Measurements from ENCODE around the gene TJP1. TPM values are rescaled to one million over a fixed set of nuclear protein-coding genes. Genes with fewer than 3 reads are reported as not detected.

TJP1 gene
- total RNA-seq (2022; extraction: Qiagen RNA extraction) = 57.8 to 93.2 TPM (median 72.8 TPM) in 5 replicates

DNA sequence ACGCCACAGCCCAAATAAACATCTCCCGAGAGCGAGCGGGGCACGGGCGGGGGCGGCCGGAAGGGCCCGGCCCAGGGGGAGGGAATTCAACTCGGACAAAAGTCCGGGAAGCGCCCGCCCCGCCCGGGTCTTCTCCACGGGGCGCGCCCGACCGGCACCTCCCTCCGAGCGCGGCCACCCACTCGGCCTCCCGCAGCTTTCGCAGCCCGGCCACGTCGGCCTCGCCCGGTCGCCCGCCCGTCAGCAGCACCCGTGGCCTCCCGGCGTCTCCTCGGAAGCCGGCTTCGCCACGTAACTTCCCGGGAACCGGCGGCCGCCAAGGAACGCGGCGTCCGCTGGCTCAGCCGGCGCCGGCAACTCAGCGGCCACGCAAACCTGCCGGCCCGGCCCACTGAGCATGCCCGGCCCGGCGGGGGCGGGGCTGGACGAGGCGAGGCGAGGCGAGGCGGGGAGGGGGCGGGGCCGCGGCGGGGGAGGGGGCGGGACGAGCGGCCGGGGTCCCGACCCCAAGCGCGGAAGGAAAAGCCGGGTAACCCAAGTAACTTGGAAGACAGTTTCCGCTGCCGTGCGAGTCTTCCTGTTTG lies at the start of gene TJP1:
TJP1 (minus strand) TSS at position 369 of the 584 bp plus-strand sequence. CDS start 440 bp downstream, outside the sequence.

